Mesendoderm (in vitro differentiated cells): ENCODE measurements around the gene ZDHHC1.

Experiments used
- DNase-seq: peaks from one replicate; pipeline ENCODE4 v3.0.0; 2013
- H2AK5ac ChIP-seq: 2 replicates; pipeline ENCODE4 v1.6.1; 2013; ENCODE audit warnings: low read length, inconsistent platforms
- H2BK120ac ChIP-seq: 2 replicates; pipeline ENCODE4 v1.6.1; 2013; ENCODE audit warnings: low read depth, mild to moderate bottlenecking, low read length, moderate library complexity, mixed read lengths
- H2BK15ac ChIP-seq: replicated peaks from 2 replicates; pipeline ENCODE4 v1.6.1; 2013; ENCODE audit warnings: low read depth, mild to moderate bottlenecking, moderate library complexity
- H2BK5ac ChIP-seq: 2 replicates; pipeline ENCODE4 v1.6.1; 2013; ENCODE audit warnings: low read length, inconsistent platforms
- H3K18ac ChIP-seq: 2 replicates; pipeline ENCODE4 v1.6.1; 2013; ENCODE audit warnings: mild to moderate bottlenecking, low read length, mixed read lengths
- H3K23ac ChIP-seq: one replicate; pipeline ENCODE4 v1.6.1; 2013; ENCODE audit warnings: low read length
- H3K27ac ChIP-seq: 2 replicates; pipeline ENCODE4 v1.5.1; 2013; ENCODE audit warnings: low read depth, mild to moderate bottlenecking, inconsistent platforms, low read length, moderate library complexity
- H3K27me3 ChIP-seq: 2 replicates; pipeline ENCODE4 v1.6.1; 2013; ENCODE audit warnings: low read length, control low read depth, mild to moderate bottlenecking, inconsistent platforms; ENCODE audit not compliant: insufficient read depth, poor library complexity
- H3K36me3 ChIP-seq: 2 replicates; pipeline ENCODE4 v1.6.1; 2013; ENCODE audit warnings: low read length, inconsistent platforms; ENCODE audit not compliant: control insufficient read depth, insufficient read depth
- H3K4ac ChIP-seq: one replicate; pipeline ENCODE4 v1.6.1; 2013; ENCODE audit warnings: low read depth, mild to moderate bottlenecking, low read length, moderate library complexity
- H3K4me1 ChIP-seq: 2 replicates; pipeline ENCODE4 v1.6.1; 2013; ENCODE audit warnings: low read depth, low read length, inconsistent platforms; ENCODE audit not compliant: control insufficient read depth
- H3K4me2 ChIP-seq: 2 replicates; pipeline ENCODE4 v1.6.1; 2013; ENCODE audit warnings: low read length
- H3K4me3 ChIP-seq: 2 replicates; pipeline ENCODE4 v1.5.1; 2013; ENCODE audit warnings: mild to moderate bottlenecking, low read length
- H3K56ac ChIP-seq: one replicate; pipeline ENCODE4 v1.6.1; 2013; ENCODE audit warnings: low read length
- H3K79me1 ChIP-seq: 2 replicates; pipeline ENCODE4 v1.6.1; 2013; ENCODE audit warnings: low read length, inconsistent platforms
- H3K79me2 ChIP-seq: 2 replicates; pipeline ENCODE4 v1.6.1; 2013; ENCODE audit warnings: mild to moderate bottlenecking, low read length; ENCODE audit not compliant: control insufficient read depth, insufficient read depth
- H3K9ac ChIP-seq: 2 replicates; pipeline ENCODE4 v1.6.1; 2013; ENCODE audit warnings: low read length, inconsistent platforms
- H4K5ac ChIP-seq: one replicate; pipeline ENCODE4 v1.6.1; 2013; ENCODE audit warnings: low read length
- H4K8ac ChIP-seq: one replicate; pipeline ENCODE4 v1.6.1; 2013; ENCODE audit warnings: low read depth, mild to moderate bottlenecking, control low read depth, low read length, moderate library complexity
- WGBS: extraction: QIAGEN DNeasy Blood & Tissue Kit; methylation state at CpG from one replicate; pipeline ENCODE4 v1.1.7; 2013; ENCODE audit warnings: low lambda C conversion rate, missing lambda C conversion rate; ENCODE audit not compliant: insufficient coverage; ENCODE audit errors: extremely low coverage; 5-methylcytosine and 5-hydroxymethylcytosine counted together

ZDHHC1 gene

DNA sequence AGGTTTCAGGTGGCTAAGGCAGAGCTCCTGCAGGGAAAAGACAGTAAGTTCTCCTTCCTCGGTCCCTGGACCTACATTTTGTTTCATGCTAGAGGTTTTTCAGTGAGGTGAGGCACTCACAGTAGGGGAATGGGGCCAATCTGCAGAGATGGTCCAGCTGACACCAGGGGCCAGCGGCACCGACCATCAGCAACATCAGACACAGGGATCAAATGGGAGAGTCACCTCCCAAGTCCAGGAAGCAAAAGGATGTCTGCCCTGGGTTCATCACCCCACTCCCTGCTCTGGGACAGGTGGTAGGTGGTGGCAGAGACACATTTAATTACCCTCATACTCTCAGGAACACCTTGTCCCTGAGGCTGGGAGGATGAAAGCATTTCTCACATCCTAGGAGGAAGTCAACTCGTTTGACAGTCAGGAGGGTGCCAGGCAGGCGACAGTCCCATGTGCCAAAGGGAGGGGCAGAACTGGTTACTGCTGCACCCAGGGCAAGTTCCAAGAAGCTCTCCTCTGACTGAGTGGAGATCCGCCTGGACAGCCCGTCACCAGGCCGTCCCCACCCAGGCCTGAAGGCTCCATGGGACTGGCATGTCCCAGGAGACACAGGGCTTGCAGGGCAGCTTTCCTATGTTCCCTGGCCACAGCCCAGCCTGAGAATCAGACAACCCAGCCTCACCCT, 45.5 kb upstream of the ZDHHC1 start:
- DNase-seq: no peak
- Histone ChIP-seq H3K79me1 (peaks cover 6% of the 10 kb centered on the region), H3K18ac (no peak overlapping the region), H3K36me3 (no peaks in the 10 kb centered on the region), H3K23ac (no peak overlapping the region), H3K4ac (no peak overlapping the region), H2BK15ac (no peak overlapping the region), H2AK5ac (no peak overlapping the region), H4K8ac (no peak overlapping the region), H2BK120ac (no peak overlapping the region), H3K27me3 (no peaks in the 10 kb centered on the region), H3K4me1 (peaks cover 1% of the 10 kb centered on the region), H2BK5ac (no peak overlapping the region), H4K5ac (no peak overlapping the region), H3K27ac (no peak overlapping the region), H3K79me2 (no peaks in the 10 kb centered on the region), H3K56ac (no peak overlapping the region), H3K4me2 (no peak overlapping the region), H3K9ac (no peak overlapping the region), H3K4me3 (no peak overlapping the region)
- no CpG with 5 or more reads among the region's 8 CpGs for WGBS

DNA sequence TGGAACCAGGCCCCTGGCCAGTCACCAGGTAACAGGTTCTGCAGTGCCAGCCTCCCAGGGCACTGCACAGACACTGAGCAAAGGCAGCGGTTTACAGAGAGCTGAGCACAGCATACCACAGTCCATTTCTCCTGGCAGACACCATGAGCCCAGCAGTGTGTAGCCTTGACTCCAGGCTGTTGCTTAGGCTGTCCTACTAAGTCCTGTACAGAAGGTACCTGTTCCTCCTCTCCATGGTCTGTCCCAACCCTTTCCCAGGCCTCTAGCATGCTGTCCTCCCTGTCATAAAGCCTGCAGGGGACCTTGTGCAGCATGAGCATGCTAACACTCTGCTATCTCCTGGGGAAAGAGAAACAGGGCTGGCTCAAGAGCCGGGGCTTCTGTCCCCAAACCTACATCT, 44.7 kb upstream of the ZDHHC1 start:
- H3K36me3 ChIP-seq: no peaks in the 10 kb centered on the region
- peaks cover 1% of the 10 kb centered on the region for H3K4me1 ChIP-seq
- no peak overlapping the region for H2BK120ac ChIP-seq
- H2BK15ac ChIP-seq: no peak overlapping the region
- no peak overlapping the region for H3K4ac ChIP-seq
- no peak overlapping the region for H3K23ac ChIP-seq
- no peak overlapping the region for H3K18ac ChIP-seq
- H3K27ac ChIP-seq: no peak overlapping the region
- no peak overlapping the region for H2BK5ac ChIP-seq
- H2AK5ac ChIP-seq: no peak overlapping the region
- no peaks in the 10 kb centered on the region for H3K79me2 ChIP-seq
- no peak overlapping the region for H4K8ac ChIP-seq
- H3K4me3 ChIP-seq: no peak overlapping the region
- no peak overlapping the region for H3K4me2 ChIP-seq
- no peak overlapping the region for H3K56ac ChIP-seq
- peaks cover 6% of the 10 kb centered on the region for H3K79me1 ChIP-seq
- DNase-seq: no peak
- WGBS: no CpG with 5 or more reads among the region's 2 CpGs
- no peak overlapping the region for H4K5ac ChIP-seq
- no peak overlapping the region for H3K9ac ChIP-seq
- no peaks in the 10 kb centered on the region for H3K27me3 ChIP-seq

DNA sequence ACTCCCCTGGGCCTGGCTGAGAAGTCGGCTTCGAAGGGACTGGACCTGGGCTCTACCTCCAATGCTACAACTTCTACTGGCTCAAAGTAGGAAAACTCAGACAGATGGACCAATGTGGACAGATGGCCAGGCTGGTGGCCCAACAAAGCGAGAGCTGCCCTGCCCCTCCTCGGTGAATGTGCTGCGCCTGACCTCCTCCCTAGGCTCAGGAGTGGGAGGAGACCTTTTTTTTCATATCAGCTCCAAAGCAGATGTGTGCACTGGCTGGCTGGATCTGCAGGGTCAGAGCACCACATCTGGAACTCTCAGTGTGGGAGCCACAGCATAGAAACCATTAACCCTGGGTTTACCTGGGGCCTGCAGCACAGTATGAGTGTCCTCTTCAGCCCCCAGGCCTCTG, 43.9 kb upstream of the ZDHHC1 start:
- no peak overlapping the region for H2AK5ac ChIP-seq
- no peak overlapping the region for H3K4ac ChIP-seq
- no peaks in the 10 kb centered on the region for H3K79me2 ChIP-seq
- H3K4me1 ChIP-seq: no peaks in the 10 kb centered on the region
- no peak for DNase-seq
- H3K79me1 ChIP-seq: peaks cover 3% of the 10 kb centered on the region
- no peaks in the 10 kb centered on the region for H3K36me3 ChIP-seq
- no peak overlapping the region for H3K23ac ChIP-seq
- H3K27me3 ChIP-seq: no peaks in the 10 kb centered on the region
- WGBS: no CpG with 5 or more reads among the region's 5 CpGs
- no peak overlapping the region for H3K18ac ChIP-seq
- H4K5ac ChIP-seq: no peak overlapping the region
- H3K56ac ChIP-seq: no peak overlapping the region
- H3K27ac ChIP-seq: no peak overlapping the region
- H3K9ac ChIP-seq: no peak overlapping the region
- no peak overlapping the region for H3K4me3 ChIP-seq
- no peak overlapping the region for H2BK5ac ChIP-seq
- no peak overlapping the region for H2BK120ac ChIP-seq
- no peak overlapping the region for H2BK15ac ChIP-seq
- H3K4me2 ChIP-seq: no peak overlapping the region
- H4K8ac ChIP-seq: no peak overlapping the region

DNA sequence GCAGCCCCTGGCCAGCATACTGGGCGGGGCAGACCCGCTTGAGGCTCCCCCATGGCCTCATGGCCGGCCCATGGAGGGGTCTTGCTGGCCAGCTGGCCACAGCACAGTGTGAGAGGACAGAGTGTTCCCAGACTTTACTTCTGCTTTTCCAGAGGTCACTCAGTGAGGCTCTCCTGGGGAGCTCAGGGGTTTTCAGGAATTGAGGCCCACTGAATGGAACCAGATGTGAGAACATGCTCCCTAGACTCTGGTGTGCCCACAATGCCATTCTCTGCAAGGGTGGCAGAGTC, 43.5 kb upstream of the ZDHHC1 start:
- DNase-seq: no peak
- no peak overlapping the region for H3K18ac ChIP-seq
- H3K79me2 ChIP-seq: no peaks in the 10 kb centered on the region
- H2AK5ac ChIP-seq: no peak overlapping the region
- H3K79me1 ChIP-seq: peaks cover 2% of the 10 kb centered on the region
- H3K9ac ChIP-seq: no peak overlapping the region
- no peaks in the 10 kb centered on the region for H3K36me3 ChIP-seq
- no peak overlapping the region for H3K4me2 ChIP-seq
- H3K27me3 ChIP-seq: no peaks in the 10 kb centered on the region
- H3K23ac ChIP-seq: no peak overlapping the region
- no peak overlapping the region for H3K27ac ChIP-seq
- H3K56ac ChIP-seq: no peak overlapping the region
- H3K4me3 ChIP-seq: no peak overlapping the region
- H2BK120ac ChIP-seq: no peak overlapping the region
- H4K8ac ChIP-seq: no peak overlapping the region
- H2BK5ac ChIP-seq: no peak overlapping the region
- no peak overlapping the region for H4K5ac ChIP-seq
- no peaks in the 10 kb centered on the region for H3K4me1 ChIP-seq
- H2BK15ac ChIP-seq: no peak overlapping the region
- WGBS: no CpG with 5 or more reads among the region's 3 CpGs
- no peak overlapping the region for H3K4ac ChIP-seq

DNA sequence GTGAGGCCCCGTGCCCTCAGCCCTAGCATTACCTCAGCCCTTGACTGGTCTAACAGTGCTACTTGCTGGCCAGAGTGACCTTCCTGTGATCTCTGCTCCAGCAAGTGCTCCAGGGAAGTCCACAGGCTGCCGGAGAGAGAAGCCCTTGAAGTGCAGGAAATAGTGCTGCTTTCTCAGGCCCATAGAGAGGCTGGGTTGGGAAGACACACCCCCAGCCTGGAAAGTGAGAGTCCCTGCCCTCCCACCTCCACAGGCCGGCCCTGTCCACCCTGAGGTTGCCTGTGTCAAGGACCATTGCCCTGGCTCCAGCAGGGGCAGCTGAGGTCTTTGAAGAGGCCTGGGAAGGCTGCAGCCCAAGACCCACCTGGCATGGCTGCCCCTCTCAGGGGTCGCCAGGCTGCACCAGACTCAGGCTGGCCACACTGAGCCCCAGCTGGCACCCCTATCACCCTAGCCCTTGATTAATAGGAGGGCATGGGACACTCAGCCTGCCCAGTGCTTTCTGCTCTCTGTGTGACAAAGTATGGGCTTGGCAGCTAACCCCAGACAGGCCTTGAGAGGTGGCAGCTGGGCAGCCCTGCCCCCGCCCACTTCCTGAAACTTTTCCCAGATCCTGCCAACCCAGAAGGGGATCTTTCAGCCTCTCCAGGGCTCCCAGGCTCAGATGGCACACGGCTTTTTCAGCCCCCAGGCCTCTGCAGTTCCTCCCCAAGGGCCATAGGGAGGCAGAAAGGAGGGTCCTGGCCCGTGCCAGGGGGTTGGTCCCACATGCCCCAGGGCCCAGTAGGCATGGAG, 43.0 kb upstream of the ZDHHC1 start:
- H3K9ac ChIP-seq: no peak overlapping the region
- no peak overlapping the region for H2AK5ac ChIP-seq
- DNase-seq: no peak
- H3K36me3 ChIP-seq: no peaks in the 10 kb centered on the region
- no peak overlapping the region for H3K4ac ChIP-seq
- H3K4me2 ChIP-seq: no peak overlapping the region
- no peak overlapping the region for H3K27ac ChIP-seq
- H2BK5ac ChIP-seq: no peak overlapping the region
- H4K8ac ChIP-seq: no peak overlapping the region
- H2BK120ac ChIP-seq: no peak overlapping the region
- no peak overlapping the region for H2BK15ac ChIP-seq
- H3K4me3 ChIP-seq: no peak overlapping the region
- no peak overlapping the region for H3K18ac ChIP-seq
- H3K79me1 ChIP-seq: peaks cover under 1% of the 10 kb centered on the region
- no peaks in the 10 kb centered on the region for H3K79me2 ChIP-seq
- no CpG with 5 or more reads among the region's 7 CpGs for WGBS
- H4K5ac ChIP-seq: no peak overlapping the region
- H3K4me1 ChIP-seq: no peaks in the 10 kb centered on the region
- H3K56ac ChIP-seq: no peak overlapping the region
- H3K27me3 ChIP-seq: no peaks in the 10 kb centered on the region
- no peak overlapping the region for H3K23ac ChIP-seq
